ENCODE measurements around the gene PKHD1.

- TF ChIP-seq EZH2 (IDR thresholded peaks at IDR 0.05; ENCODE audit: borderline replicate concordance, low read length) (no peak), CTCF (IDR thresholded peaks at IDR 0.05; ENCODE audit: low read length) (no peak)
Observed at GRCh38 chr6:51927450-51927849, 160.0 kb downstream of the PKHD1 start.

All from OCI-LY1 (cell line).